Colonic mucosa (tissue), 4 donors: ENCODE data around the gene PRXL2A. TPM values are rescaled to one million over a fixed set of nuclear protein-coding genes. Genes with fewer than 3 reads are reported as not detected.

Experiments
- DNase-seq: peaks from one replicate; pipeline ENCODE4 v3.0.0-alpha.2; 2020
- H3K27ac ChIP-seq: fragments of 200-600 bp; one replicate; pipeline ENCODE4 v1.8.0; 2021
- H3K27me3 ChIP-seq: fragments of 200-600 bp; one replicate; pipeline ENCODE4 v1.8.0; 2021
- H3K36me3 ChIP-seq: fragments of 200-600 bp; one replicate; pipeline ENCODE4 v1.8.0; 2021
- H3K4me1 ChIP-seq: fragments of 200-600 bp; one replicate; pipeline ENCODE4 v1.8.0; 2021; ENCODE audit warnings: mild to moderate bottlenecking
- H3K4me3 ChIP-seq: fragments of 200-600 bp; one replicate; pipeline ENCODE4 v1.8.0; 2021
- H3K9ac ChIP-seq, 2 donors: one replicate each; pipeline ENCODE4 v1.7.0; 2013; ENCODE audit warnings: control low read depth in 2 of 2, low read depth in 2 of 2, low read length in 2 of 2
- H3K9me3 ChIP-seq: fragments of 200-600 bp; one replicate; pipeline ENCODE4 v1.8.0; 2021
- CTCF ChIP-seq: fragments of 200-600 bp; IDR thresholded peaks from one replicate; pipeline ENCODE4 v1.8.0; 2022; ENCODE audit warnings: antibody characterized with exemption, mild to moderate bottlenecking
- intact Hi-C: fragments of 100-400 bp; cut with DNase I; formaldehyde crosslinking; loops from one replicate; pipeline ENCODE4 v1.14.1; 2022
- total RNA-seq, 2 donors: library from RNA; stranded (reverse); fragmentation: NEBNext Ultra II Directional in 1 of 2; extraction: Animal tissue kit (Norgen Biotek cat#: 25700) in 1 of 2; gene quantifications; one replicate each; pipeline ENCODE4 v1.2.1, GENCODE V29; 2021
- donor health status: healthy.
- donor health status: DM: no; HTN: no; CAD: no.
- donor health status: DM: no; HTN: no; CAD: no.

Gene PRXL2A
- total RNA-seq, 2 donors from 2014 or later = 73.5 to 101 TPM

GRCh38 chr10:80461208-80462183, 53.1 kb downstream of the PRXL2A start:
- intact Hi-C loops = no loop called here
- H3K4me1 ChIP-seq = peaks cover 73% of the 10 kb centered on the region
- peak overlapping the region; percentile 79 for H3K27ac ChIP-seq
- H3K9ac ChIP-seq = peak overlapping the region; percentile 41 to 82
- H3K4me3 ChIP-seq = no peak overlapping the region
- no peaks in the 10 kb centered on the region for H3K9me3 ChIP-seq
- DNase-seq = peak; percentile 32
- TF ChIP-seq CTCF = no peak
- H3K27me3 ChIP-seq = no peaks in the 10 kb centered on the region
- H3K36me3 ChIP-seq = no peaks in the 10 kb centered on the region

GRCh38 chr10:80462299-80462980, 54.1 kb downstream of the PRXL2A start:
- intact Hi-C loops = no loop called here
- Histone ChIP-seq H3K9ac (peak overlapping the region in 1 of 2 donors; percentile 82), H3K4me3 (no peak overlapping the region), H3K9me3 (no peaks in the 10 kb centered on the region), H3K36me3 (no peaks in the 10 kb centered on the region), H3K27me3 (no peaks in the 10 kb centered on the region), H3K4me1 (peaks cover 73% of the 10 kb centered on the region), H3K27ac (peak overlapping the region; percentile 79)
- no peak for TF ChIP-seq CTCF
- peak; percentile 35 for DNase-seq

GRCh38 chr10:80462981-80463741, 54.8 kb downstream of the PRXL2A start:
- Histone ChIP-seq H3K4me3 (no peak overlapping the region), H3K9ac (peak overlapping the region in 1 of 2 donors; percentile 82), H3K27me3 (no peaks in the 10 kb centered on the region), H3K4me1 (peaks cover 68% of the 10 kb centered on the region), H3K27ac (peak overlapping the region; percentile 79), H3K36me3 (no peaks in the 10 kb centered on the region), H3K9me3 (no peaks in the 10 kb centered on the region)
- no peak for DNase-seq
- intact Hi-C loops = no loop called here
- TF ChIP-seq CTCF = no peak

GRCh38 chr10:80463868-80464267, 55.5 kb downstream of the PRXL2A start:
- no peak for TF ChIP-seq CTCF
- intact Hi-C loops = no loop called here
- H3K4me3 ChIP-seq = no peak overlapping the region
- peak; percentile 21 for DNase-seq
- H3K9ac ChIP-seq = peak overlapping the region in 1 of 2 donors; percentile 70
- peak overlapping the region; percentile 79 for H3K27ac ChIP-seq
- peaks cover 62% of the 10 kb centered on the region for H3K4me1 ChIP-seq
- no peaks in the 10 kb centered on the region for H3K36me3 ChIP-seq
- no peaks in the 10 kb centered on the region for H3K9me3 ChIP-seq
- H3K27me3 ChIP-seq = no peaks in the 10 kb centered on the region
